ENCODE measurements around the gene B3GALT6.
"Not testable (repeated sequence)": the region's sequence is repeated elsewhere in the genome, so short reads cannot be mapped to it uniquely, and the experiment has no call there.

B3GALT6 gene

GRCh38 chr1:1232208-1232795 is at the start of gene B3GALT6:
Gene B3GALT6, plus strand, starts transcription at chr1:1232237. Its CDS starts 42 bp downstream, at chr1:1232279.
- in situ Hi-C loops (cut with HindIII; ENCODE audit: low sequenced_read_pairs), result no loop called here

GRCh38 chr1:1182491-1183220 is 49.4 kb upstream of the B3GALT6 start:
- in situ Hi-C loops (cut with HindIII; ENCODE audit: low sequenced_read_pairs), result no loop called here

GRCh38 chr1:1183221-1183747 is 48.8 kb upstream of the B3GALT6 start:
- in situ Hi-C loops (cut with HindIII; ENCODE audit: low sequenced_read_pairs), result no loop called here

DNA sequence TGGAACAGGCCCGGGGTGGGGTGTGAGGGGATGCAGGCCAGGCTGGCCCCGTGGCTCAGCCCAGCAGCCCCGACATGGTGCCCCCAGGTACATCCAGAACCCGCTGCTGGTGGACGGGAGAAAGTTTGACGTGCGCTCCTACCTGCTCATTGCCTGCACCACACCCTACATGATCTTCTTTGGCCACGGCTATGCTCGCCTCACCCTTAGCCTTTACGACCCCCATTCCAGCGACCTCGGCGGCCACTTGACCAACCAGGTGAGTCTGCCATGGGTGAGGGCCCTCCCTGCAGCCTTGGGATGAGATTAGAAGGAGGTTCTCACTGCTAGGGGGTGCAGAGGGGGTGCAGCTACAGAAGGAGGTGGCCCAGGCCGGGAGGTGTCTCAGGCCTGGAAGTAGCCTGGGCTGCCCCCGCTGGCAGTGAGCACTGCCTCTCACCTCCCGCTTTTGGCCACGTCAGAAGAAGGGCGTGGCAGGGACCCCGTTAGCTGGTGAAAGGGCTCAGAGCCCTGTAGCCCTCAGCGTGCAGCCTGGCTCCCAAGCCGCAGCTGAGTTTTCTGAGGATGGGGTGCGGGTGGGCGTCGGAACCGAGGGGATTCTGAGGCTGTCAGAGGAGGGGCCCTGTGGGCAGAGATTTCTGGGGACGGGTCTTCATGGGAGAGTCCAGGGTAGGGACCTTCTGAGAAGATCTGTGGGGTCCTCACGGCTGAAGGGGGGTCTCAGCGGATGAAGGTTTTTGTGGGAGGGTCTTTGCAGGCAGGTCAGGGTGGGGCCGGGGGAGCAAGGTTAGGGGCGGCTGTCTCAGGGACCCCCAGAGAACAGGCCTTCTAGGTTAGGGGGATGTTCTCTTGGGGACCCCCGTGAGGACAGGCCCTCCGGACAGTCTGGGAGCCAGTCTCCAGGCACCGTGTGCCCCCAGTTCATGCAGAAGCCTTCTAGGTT is 47.9 kb upstream of the B3GALT6 start:
- in situ Hi-C loops (cut with HindIII; ENCODE audit: low sequenced_read_pairs), result no loop called here

DNA sequence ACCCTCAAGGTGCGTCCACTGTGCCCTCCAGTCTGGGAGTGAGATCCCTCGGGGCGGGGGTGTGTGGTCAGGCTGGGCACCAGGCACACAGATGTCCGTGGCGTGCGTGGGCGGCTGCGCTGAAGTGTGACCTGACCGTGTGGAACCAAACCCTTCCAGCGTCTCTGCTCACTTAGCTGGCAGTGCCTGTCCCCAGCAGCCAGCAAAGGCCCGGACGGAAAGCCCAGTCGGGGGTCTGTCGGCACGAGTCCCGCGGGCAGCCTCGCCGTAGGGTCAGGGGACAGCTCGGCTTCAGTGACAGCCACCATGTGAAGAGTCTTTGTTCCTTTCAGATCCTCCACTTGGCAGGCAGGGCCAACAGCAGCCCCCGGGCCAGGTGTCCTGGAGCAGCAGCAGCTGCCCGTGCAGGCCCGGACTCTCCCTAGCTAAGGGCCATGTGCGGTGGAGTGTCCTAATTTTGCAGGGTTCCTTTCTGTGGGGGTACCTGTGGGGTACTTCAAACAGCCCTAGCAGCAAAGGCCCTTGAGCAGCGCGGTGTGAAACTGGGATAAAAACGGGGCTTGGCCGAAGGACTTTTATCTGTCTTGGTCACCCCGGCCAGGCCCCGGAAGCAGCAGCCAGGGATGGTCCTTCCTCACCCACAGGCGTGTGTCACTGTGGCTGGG is 46.8 kb upstream of the B3GALT6 start:
- in situ Hi-C loops (cut with HindIII; ENCODE audit: low sequenced_read_pairs), result no loop called here

DNA sequence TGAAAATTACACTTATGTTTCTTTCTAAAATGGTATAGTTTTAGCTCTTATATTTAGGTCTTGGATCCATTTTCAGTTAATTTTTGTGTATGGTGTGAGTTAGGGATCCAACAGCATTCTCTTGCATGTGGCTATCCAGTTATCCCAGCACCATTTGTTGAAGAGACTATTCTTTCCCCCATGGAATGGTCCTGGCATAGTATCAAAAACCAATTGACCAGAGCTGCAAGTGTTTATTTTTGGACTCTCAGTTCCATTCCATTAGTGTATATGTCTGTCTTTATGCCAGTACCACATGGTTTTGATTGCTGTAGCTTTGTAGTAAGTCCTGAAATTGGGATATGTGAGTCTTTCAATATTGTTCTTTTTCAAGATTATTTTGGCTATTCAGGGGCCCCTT is 44.1 kb upstream of the B3GALT6 start:
- in situ Hi-C loops (cut with HindIII; ENCODE audit: low sequenced_read_pairs), result no loop called here

DNA sequence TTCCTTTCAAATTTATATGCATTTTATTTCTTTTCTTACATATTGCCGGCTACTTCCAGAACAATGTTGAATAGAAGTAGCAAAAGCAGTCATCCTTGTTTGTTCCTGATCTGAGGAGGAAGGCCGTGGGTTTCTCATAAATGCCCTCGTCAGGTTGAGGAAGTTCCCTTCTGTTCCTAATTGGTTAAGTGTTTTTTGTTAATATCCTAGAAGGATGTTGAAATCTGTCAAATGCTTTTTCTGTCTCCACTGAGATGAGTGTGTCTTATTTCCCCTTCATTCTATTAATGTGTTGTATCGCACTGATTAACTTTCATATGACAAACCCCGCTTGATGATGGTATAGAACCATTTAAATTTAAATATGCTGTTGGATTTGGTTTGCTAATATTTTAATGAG is 42.9 kb upstream of the B3GALT6 start:
- in situ Hi-C loops (cut with HindIII; ENCODE audit: low sequenced_read_pairs), result no loop called here

DNA sequence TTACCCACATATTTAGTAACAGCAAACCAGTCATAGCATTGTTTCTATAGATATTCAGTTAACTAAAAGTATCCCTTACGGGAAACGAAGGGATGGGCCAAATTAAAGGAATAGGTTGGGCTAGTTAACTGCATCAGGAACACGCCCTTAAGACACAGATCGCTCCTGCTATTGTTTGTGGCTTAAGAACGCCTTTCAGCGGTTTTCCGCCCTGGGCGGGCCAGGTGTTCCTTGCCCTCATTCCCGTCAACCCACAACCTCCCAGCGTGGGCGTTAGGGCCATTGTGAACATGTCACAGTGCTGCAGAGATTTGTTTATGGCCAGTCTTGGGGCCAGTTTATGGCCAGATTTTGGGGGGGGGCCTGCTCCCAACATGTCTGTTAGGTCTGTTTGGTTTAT is 40.3 kb upstream of the B3GALT6 start:
- in situ Hi-C loops (cut with HindIII; ENCODE audit: low sequenced_read_pairs), result no loop called here

- in situ Hi-C loops (cut with HindIII; ENCODE audit: low sequenced_read_pairs), result no loop called here
Measured at GRCh38 chr1:1194723-1195122, 37.3 kb upstream of the B3GALT6 start.

DNA sequence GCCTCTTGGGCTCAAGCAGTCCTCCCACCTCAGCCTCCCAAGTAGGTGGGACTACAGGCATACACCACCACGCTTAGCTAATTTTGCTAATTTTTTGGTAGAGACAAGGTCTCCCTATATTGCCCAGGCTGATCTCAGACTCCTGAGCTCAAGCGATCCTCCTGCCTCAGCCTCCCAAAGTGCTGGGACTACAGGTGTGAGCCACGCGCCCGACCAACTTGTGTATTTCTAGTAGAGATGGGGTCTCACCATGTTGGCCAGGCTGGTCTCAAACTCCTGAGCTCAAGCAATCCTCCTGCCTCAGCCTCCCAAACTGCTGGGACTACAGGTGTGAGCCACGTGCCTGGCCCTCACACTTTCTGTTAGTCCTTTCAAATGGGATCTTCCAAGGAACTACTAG is 36.3 kb upstream of the B3GALT6 start:
- in situ Hi-C loops (cut with HindIII; ENCODE audit: low sequenced_read_pairs), result not testable (repeated sequence)

GRCh38 chr1:1196431-1197187 is 35.4 kb upstream of the B3GALT6 start:
- in situ Hi-C loops (cut with HindIII; ENCODE audit: low sequenced_read_pairs), result no loop called here

DNA sequence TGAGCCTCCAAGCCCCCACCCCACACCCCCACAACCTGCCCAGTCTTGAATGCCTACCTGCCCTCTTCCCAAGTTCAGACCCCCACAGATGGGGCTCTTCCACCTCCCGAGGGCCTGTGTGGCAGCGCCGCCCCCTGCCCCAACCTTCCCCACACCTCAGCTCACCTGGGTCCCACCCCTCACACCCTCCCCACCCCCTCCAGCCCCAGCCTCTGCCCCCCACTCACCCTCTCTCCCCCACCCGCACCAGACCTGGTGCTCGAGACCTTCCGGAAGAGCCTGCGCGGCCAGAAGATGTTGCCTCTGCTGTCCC is 34.9 kb upstream of the B3GALT6 start:
- in situ Hi-C loops (cut with HindIII; ENCODE audit: low sequenced_read_pairs), result no loop called here

- in situ Hi-C loops (cut with HindIII; ENCODE audit: low sequenced_read_pairs), result no loop called here
Measured at GRCh38 chr1:1197551-1198422, 34.2 kb upstream of the B3GALT6 start.

GRCh38 chr1:1198423-1199140 is 33.5 kb upstream of the B3GALT6 start:
- in situ Hi-C loops (cut with HindIII; ENCODE audit: low sequenced_read_pairs), result no loop called here

DNA sequence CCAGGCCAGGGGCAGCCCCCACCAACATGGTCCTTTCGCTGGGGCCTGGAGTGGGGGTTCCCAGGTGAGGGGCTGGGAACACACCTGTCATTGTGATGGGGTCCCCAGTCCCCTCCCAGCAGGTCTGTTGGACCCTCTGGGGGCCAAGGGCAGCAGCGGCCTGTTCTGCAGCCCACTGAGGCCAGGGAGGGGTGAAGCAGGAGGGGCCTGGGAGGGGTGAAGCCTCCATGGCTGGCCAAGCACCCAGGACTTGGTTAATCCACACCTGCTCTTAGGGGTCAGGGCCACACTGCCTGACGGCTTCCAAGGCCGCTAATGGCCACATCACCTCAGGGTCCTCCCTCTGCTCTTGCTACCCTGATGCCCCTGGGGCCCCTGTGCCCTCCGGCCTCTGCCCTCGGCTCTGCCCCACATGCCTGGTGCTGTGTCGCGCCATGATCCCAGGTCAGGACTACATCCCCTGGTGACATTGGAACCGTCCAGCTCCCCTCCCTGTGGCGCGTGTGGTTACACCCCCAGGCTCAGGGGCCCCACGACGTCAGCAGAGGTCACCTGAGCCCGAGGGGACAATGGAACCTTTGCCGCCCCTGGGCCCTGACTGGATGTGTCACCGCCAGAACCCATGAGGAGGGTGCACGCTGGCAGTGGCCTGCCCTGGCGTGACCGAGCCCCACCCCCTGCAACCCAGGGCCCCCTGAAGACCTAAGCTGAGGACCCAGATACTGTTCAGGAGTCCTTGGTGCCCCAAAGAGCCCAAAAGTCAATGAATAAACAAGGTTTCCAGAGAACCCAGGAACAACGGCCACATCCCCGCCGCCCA is 32.7 kb upstream of the B3GALT6 start:
- in situ Hi-C loops (cut with HindIII; ENCODE audit: low sequenced_read_pairs), result no loop called here

DNA sequence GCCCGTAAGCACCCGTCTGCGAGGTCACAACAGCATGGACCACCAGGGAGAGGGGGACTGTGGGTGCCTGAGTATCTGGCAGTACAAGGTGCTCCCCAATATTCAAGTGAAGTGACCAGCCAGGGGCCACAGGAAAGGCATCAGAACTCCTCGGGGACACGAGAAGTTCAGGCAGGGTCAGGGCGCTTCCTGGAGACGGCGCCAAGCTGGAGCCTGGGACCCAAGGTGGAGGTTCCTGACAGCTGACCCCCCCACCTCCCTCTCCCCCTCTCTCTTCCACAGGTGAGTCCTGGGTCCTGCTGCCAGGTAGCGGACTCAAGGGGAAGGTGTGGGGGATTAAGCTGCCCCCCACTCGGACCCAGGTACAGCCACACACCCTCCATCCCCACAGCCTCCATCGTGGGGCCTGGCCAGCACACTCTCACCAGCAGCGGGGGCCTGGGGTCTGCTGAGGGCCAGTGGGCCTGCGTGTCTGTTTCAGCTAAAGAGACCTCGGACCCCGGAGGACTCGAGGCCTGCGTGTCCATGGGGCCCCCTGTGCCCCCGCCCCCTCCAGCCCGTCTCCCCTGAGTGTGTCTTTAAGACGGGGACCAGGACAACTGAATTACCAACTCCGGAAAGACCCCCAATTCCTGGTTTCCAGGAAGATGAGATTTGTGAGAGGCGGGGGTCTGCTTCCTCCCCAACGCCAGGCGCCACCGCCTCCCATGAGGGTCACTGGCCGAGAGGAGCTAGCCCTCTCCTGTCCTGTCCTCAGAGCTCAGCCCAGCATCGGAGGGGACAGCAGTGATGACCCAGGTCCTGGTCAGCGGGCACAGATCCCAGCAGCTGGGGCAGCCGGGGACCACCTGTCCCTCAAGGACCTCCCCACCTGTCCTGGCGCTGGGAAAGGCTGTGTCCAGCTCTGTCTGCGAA is 31.8 kb upstream of the B3GALT6 start:
- in situ Hi-C loops (cut with HindIII; ENCODE audit: low sequenced_read_pairs), result no loop called here

Measured in DLD1 (cell line).